Measurements from ENCODE around the gene FERMT3. TPM values are rescaled to one million over a fixed set of nuclear protein-coding genes. Genes with fewer than 3 reads are reported as not detected.

FERMT3 gene
- total RNA-seq, 3 donors from 2014 or later, result 368 to 444 (median 399) TPM

DNA sequence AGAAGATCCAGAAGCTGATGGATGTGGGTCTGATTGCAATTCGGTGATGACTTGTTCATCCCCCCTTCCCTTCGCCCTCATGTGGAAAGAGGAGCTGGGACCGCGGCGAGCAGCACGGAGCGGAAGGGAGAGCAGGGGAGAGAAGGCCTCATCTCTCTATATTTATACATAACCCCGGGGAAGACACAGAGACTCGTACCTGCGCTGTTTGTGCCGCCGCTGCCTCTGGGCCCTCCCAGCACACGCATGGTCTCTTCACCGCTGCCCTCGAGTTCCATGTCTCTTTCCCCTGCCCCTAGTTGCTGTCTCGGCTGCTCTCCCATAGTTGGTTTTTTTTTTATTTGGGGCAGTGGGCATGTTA lies 2.5 kb upstream of the FERMT3 start:
- Mint-ChIP-seq H3K9me3 (no peaks in the 10 kb centered on the region), H3K27me3 (ENCODE audit: low read depth) (no peaks in the 10 kb centered on the region), H3K4me1 (ENCODE audit: low read depth) (peaks cover 37% of the 10 kb centered on the region), H3K36me3 (ENCODE audit: insufficient read depth) (peaks cover 38% of the 10 kb centered on the region), H3K4me3 (no peak overlapping the region)
- DNase-seq (no peak), ATAC-seq (no peak)

DNA sequence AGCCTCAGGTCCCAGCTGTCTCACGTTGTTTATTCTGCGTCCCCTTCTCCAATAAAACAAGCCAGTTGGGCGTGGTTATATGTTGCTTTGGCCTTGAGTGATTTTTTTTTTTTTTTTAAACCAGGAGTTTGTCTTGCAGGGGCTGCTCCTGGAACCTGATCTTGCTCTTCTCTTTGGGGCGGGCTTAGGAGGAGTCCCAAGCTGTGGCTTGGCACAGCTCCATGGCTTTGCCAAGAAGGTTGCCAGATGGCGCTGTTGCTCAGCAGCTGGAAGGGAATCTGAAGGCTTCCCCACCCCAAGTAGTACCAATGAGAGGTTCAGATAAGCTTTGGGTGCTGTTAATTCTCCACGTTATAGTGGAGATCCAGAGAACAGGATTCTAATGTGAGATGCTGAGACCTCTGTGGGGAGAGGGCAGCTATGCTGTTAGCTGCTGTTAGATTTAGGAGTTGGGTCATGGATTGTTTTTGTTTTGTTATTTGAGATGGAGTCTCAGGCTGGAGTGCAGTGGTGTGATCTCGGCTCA lies 2.0 kb upstream of the FERMT3 start:
- H3K9me3 Mint-ChIP-seq, result no peaks in the 10 kb centered on the region
- peak overlapping the region; percentile 62 for H3K4me3 Mint-ChIP-seq
- H3K4me1 Mint-ChIP-seq (ENCODE audit: low read depth), result peaks cover 40% of the 10 kb centered on the region
- H3K27me3 Mint-ChIP-seq (ENCODE audit: low read depth), result no peaks in the 10 kb centered on the region
- peak; percentile 77 for DNase-seq
- peak in 1 of 2 donors; percentile 23 for ATAC-seq
- H3K36me3 Mint-ChIP-seq (ENCODE audit: insufficient read depth), result peaks cover 41% of the 10 kb centered on the region

- peak; percentile 78 to 79 for ATAC-seq
- Mint-ChIP-seq H3K4me3 (peak overlapping the region; percentile 96), H3K36me3 (ENCODE audit: insufficient read depth) (peaks cover 40% of the 10 kb centered on the region), H3K9me3 (no peaks in the 10 kb centered on the region), H3K27me3 (ENCODE audit: low read depth) (no peaks in the 10 kb centered on the region), H3K4me1 (ENCODE audit: low read depth) (peaks cover 42% of the 10 kb centered on the region)
- DNase-seq, result peak; percentile 76
Observed at GRCh38 chr11:64207256-64208085, 950 bp downstream of the FERMT3 start.

GRCh38 chr11:64208086-64208795 lies 1.7 kb downstream of the FERMT3 start:
- H3K9me3 Mint-ChIP-seq, result no peaks in the 10 kb centered on the region
- H3K4me3 Mint-ChIP-seq, result peak overlapping the region; percentile 96
- no peak for ATAC-seq
- H3K36me3 Mint-ChIP-seq (ENCODE audit: insufficient read depth), result peaks cover 39% of the 10 kb centered on the region
- no peak for DNase-seq
- no peaks in the 10 kb centered on the region for H3K27me3 Mint-ChIP-seq (ENCODE audit: low read depth)
- peaks cover 44% of the 10 kb centered on the region for H3K4me1 Mint-ChIP-seq (ENCODE audit: low read depth)

DNA sequence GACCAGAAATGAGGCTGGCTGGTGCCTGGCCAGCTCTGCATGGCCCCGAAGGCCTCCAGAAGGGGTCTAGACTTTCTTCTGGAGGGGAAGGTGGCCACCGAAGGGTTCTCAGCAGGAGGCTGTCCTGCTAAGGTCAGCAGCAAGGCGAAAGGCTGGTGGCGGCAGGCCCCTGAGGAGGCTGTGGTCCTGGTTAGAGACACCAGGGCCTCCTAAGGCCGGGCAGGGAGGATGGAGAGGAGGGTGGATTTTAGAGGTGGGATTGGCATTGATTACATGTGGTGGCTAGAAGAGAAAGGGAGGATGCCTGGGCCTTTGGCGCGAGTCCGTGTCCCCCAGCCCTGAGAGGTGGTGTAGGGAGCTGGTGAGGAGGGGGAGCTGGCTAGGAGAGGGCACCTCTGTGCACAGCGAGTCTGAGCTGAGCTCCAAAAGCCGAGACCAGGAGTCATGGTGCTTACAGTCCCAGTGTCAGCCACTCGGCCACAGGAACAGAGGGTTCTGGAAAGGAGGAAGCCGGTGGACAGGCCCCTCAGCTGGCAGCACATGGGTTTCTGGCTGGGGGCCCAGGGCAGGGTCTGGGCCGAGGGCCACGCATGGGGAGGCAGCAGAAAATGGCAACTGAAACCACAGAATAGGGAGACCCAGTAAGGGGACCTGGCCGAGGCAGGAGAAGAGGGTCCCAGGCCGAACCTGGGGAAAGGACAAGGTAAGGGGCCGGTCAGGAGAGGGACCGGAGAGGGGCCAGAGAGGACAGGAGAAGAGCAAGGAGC lies 2.5 kb downstream of the FERMT3 start:
- ATAC-seq (no peak), DNase-seq (no peak)
- no peaks in the 10 kb centered on the region for H3K27me3 Mint-ChIP-seq (ENCODE audit: low read depth)
- peaks cover 42% of the 10 kb centered on the region for H3K4me1 Mint-ChIP-seq (ENCODE audit: low read depth)
- H3K9me3 Mint-ChIP-seq, result no peaks in the 10 kb centered on the region
- peak overlapping the region; percentile 96 for H3K4me3 Mint-ChIP-seq
- H3K36me3 Mint-ChIP-seq (ENCODE audit: insufficient read depth), result peaks cover 36% of the 10 kb centered on the region

GRCh38 chr11:64209563-64209843 lies 3.0 kb downstream of the FERMT3 start:
- ATAC-seq (no peak), DNase-seq (no peak)
- no peaks in the 10 kb centered on the region for H3K27me3 Mint-ChIP-seq (ENCODE audit: low read depth)
- peaks cover 31% of the 10 kb centered on the region for H3K36me3 Mint-ChIP-seq (ENCODE audit: insufficient read depth)
- H3K4me1 Mint-ChIP-seq (ENCODE audit: low read depth), result peaks cover 36% of the 10 kb centered on the region
- no peaks in the 10 kb centered on the region for H3K9me3 Mint-ChIP-seq
- no peak overlapping the region for H3K4me3 Mint-ChIP-seq

GRCh38 chr11:64210301-64211020 lies 3.9 kb downstream of the FERMT3 start:
- Mint-ChIP-seq H3K4me1 (ENCODE audit: low read depth) (peaks cover 36% of the 10 kb centered on the region), H3K4me3 (no peak overlapping the region), H3K36me3 (ENCODE audit: insufficient read depth) (peaks cover 33% of the 10 kb centered on the region), H3K27me3 (ENCODE audit: low read depth) (no peaks in the 10 kb centered on the region), H3K9me3 (no peaks in the 10 kb centered on the region)
- no peak for ATAC-seq
- no peak for DNase-seq

DNA sequence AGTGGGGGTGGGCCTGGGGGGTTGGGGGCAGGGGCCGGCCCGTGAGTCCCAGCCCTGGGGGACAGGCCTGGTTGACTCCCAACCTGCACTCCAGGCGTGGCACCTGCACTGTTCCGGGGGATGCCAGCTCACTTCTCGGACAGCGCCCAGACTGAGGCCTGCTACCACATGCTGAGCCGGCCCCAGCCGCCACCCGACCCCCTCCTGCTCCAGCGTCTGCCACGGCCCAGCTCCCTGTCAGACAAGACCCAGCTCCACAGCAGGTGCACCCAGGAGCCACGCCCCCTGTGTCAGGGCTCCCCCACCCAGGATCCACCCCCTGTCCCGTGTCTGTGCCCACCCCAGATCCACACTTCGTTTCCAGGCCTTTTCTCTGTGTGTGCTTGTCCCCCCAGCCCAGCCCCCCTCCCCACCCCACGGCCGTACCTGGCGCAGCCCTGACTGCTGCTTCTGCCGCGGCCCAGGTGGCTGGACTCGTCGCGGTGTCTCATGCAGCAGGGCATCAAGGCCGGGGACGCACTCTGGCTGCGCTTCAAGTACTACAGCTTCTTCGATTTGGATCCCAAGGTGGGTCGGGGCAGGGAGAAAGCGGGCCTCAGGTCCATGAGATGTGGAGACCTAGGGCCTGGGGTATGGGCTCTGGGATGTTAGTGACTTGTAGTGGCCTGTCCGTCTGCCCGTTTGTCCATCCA lies 4.8 kb downstream of the FERMT3 start:
- Mint-ChIP-seq H3K27me3 (ENCODE audit: low read depth) (no peaks in the 10 kb centered on the region), H3K9me3 (no peaks in the 10 kb centered on the region), H3K36me3 (ENCODE audit: insufficient read depth) (peaks cover 33% of the 10 kb centered on the region), H3K4me1 (ENCODE audit: low read depth) (peaks cover 28% of the 10 kb centered on the region), H3K4me3 (no peak overlapping the region)
- ATAC-seq (no peak), DNase-seq (no peak)

DNA sequence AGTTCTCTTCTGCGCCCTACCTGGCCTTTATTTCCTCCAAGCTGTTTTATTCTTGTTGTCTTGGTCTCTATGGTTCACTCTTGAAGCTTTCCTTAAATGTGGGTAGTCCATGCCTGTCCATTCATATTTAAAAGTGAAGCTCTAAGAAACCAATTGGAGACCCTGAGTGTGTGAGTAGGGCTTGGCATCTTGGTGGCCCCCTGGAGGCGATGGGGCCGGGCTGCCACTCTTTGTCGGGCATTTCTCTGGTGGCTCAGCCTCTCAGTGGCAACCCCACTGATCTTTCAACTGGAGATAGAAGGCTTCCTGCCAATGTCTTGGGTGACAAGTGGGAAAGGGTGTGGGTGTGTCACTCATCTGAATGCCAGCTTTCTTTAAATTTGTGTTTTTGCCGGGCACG lies 10.4 kb downstream of the FERMT3 start:
- Mint-ChIP-seq H3K4me1 (ENCODE audit: low read depth) (peaks cover 16% of the 10 kb centered on the region), H3K4me3 (no peak overlapping the region), H3K36me3 (ENCODE audit: insufficient read depth) (peaks cover 23% of the 10 kb centered on the region), H3K9me3 (no peaks in the 10 kb centered on the region), H3K27me3 (ENCODE audit: low read depth) (no peaks in the 10 kb centered on the region)
- no peak for DNase-seq
- ATAC-seq, result no peak

GRCh38 chr11:64218628-64219353 lies 12.3 kb downstream of the FERMT3 start:
- Mint-ChIP-seq H3K4me1 (ENCODE audit: low read depth) (peaks cover 11% of the 10 kb centered on the region), H3K9me3 (no peaks in the 10 kb centered on the region), H3K4me3 (no peak overlapping the region), H3K27me3 (ENCODE audit: low read depth) (no peaks in the 10 kb centered on the region), H3K36me3 (ENCODE audit: insufficient read depth) (peaks cover 15% of the 10 kb centered on the region)
- ATAC-seq (no peak), DNase-seq (no peak)

DNA sequence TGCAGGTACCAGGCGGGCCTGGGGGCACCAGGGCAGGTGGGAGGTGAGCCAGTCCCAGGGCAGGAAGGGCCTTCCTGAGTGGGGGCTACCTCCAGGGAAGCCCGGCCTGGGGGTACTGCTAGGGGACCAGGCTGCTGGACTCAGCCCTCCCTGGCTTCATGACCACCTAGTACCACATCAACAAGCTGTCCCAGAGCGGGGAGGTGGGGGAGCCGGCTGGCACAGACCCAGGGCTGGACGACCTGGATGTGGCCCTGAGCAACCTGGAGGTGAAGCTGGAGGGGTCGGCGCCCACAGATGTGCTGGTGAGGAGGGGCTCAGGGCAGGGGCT lies 12.8 kb downstream of the FERMT3 start:
- Mint-ChIP-seq H3K4me1 (ENCODE audit: low read depth) (peaks cover 11% of the 10 kb centered on the region), H3K27me3 (ENCODE audit: low read depth) (no peaks in the 10 kb centered on the region), H3K36me3 (ENCODE audit: insufficient read depth) (peaks cover 14% of the 10 kb centered on the region), H3K4me3 (no peak overlapping the region), H3K9me3 (no peaks in the 10 kb centered on the region)
- ATAC-seq, result no peak
- DNase-seq, result no peak

GRCh38 chr11:64219755-64220154 lies 13.2 kb downstream of the FERMT3 start:
- H3K27me3 Mint-ChIP-seq (ENCODE audit: low read depth), result no peaks in the 10 kb centered on the region
- H3K4me3 Mint-ChIP-seq, result no peak overlapping the region
- DNase-seq (no peak), ATAC-seq (no peak)
- H3K36me3 Mint-ChIP-seq (ENCODE audit: insufficient read depth), result peaks cover 14% of the 10 kb centered on the region
- no peaks in the 10 kb centered on the region for H3K9me3 Mint-ChIP-seq
- H3K4me1 Mint-ChIP-seq (ENCODE audit: low read depth), result peaks cover 10% of the 10 kb centered on the region

DNA sequence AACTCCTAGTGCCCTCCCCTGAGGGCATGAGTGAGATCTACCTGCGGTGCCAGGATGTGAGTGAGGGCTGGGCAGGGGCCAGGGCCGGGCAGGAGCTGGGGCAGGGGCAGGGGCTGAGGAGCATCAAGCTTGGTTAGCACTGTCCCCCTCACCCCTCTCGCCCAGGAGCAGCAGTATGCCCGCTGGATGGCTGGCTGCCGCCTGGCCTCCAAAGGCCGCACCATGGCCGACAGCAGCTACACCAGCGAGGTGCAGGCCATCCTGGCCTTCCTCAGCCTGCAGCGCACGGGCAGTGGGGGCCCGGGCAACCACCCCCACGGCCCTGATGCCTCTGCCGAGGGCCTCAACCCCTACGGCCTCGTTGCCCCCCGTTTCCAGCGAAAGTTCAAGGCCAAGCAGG lies 13.8 kb downstream of the FERMT3 start:
- Mint-ChIP-seq H3K9me3 (no peaks in the 10 kb centered on the region), H3K4me1 (ENCODE audit: low read depth) (peaks cover 11% of the 10 kb centered on the region), H3K4me3 (no peak overlapping the region), H3K36me3 (ENCODE audit: insufficient read depth) (peaks cover 9% of the 10 kb centered on the region), H3K27me3 (ENCODE audit: low read depth) (no peaks in the 10 kb centered on the region)
- no peak for ATAC-seq
- no peak for DNase-seq

Data from activated T-cell treated with anti-CD3 and anti-CD28 coated beads, Interleukin-2, amount 50 U/mL, for 4 hours (primary cell).